DOHH2 (cell line): ENCODE measurements around the gene DCST1.

Experiments
- CTCF ChIP-seq: fragments of 200-600 bp; sonication (generic); IDR thresholded peaks from one replicate; pipeline ENCODE4 v1.5.1; 2014; ENCODE audit warnings: antibody characterized with exemption, mild to moderate bottlenecking, low read depth, low read length; ENCODE audit not compliant: poor library complexity, severe bottlenecking
- EZH2phosphoT487 ChIP-seq: fragments of 200-600 bp; sonication (generic); IDR thresholded peaks from 2 replicates; pipeline ENCODE4 v1.6.1; 2017; ENCODE audit warnings: borderline replicate concordance, mild to moderate bottlenecking, antibody characterized with exemption, low read length, moderate library complexity, mixed read lengths

- TF ChIP-seq CTCF (peak; percentile 54), EZH2phosphoT487 (no peak)
These were observed 37.3 kb downstream of the DCST1 start for GRCh38 chr1:155070721-155071569.
